ENCODE data around the gene SRI. TPM values are rescaled to one million over a fixed set of nuclear protein-coding genes. Genes with fewer than 3 reads are reported as not detected.
"Not testable (repeated sequence)": the region's sequence is repeated elsewhere in the genome, so short reads cannot be mapped to it uniquely, and the experiment has no call there.

SRI gene
- total RNA-seq, 4 donors from 2014 or later = 12.3 to 33.1 (median 17.3) TPM

DNA sequence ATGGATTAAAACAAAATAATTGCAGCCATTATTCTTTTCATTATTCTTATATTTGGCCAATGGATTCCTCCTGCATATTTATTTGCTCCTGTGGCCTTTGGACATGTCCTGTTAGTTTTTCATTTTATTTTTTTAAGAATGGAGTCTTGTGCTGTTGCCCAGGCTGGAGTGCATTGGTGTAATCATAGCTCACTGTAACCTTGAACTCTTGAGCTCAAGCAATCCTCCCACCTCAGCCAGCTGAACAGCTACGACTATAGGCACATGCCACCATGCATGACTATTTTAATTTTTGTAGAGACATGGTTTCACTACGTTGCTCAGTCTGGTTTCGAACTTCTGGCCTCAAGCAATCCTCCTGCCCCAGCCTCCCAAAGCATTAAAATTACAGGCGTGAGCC lies 42.7 kb upstream of the SRI start:
- DNase-seq (no peak), ATAC-seq (no peak)
- Histone ChIP-seq H3K9me3 (no peaks in the 10 kb centered on the region), H3K4me1 (no peaks in the 10 kb centered on the region), H3K4me3 (no peak overlapping the region), H3K27me3 (no peaks in the 10 kb centered on the region), H3K27ac (no peak overlapping the region), H3K36me3 (no peaks in the 10 kb centered on the region)
- in situ Hi-C loops (cut with MboI; ENCODE audit: low sequenced_read_pairs in 4 of 4) = no loop called here
- intact Hi-C loops (cut with DNase I; ENCODE audit: low total_unique reads) = no loop called here
- TF ChIP-seq, protein P1, sequence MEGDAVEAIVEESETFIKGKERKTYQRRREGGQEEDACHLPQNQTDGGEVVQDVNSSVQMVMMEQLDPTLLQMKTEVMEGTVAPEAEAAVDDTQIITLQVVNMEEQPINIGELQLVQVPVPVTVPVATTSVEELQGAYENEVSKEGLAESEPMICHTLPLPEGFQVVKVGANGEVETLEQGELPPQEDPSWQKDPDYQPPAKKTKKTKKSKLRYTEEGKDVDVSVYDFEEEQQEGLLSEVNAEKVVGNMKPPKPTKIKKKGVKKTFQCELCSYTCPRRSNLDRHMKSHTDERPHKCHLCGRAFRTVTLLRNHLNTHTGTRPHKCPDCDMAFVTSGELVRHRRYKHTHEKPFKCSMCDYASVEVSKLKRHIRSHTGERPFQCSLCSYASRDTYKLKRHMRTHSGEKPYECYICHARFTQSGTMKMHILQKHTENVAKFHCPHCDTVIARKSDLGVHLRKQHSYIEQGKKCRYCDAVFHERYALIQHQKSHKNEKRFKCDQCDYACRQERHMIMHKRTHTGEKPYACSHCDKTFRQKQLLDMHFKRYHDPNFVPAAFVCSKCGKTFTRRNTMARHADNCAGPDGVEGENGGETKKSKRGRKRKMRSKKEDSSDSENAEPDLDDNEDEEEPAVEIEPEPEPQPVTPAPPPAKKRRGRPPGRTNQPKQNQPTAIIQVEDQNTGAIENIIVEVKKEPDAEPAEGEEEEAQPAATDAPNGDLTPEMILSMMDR (IDR thresholded peaks at IDR 0.05 in 4 of 5, conservative IDR thresholded peaks at IDR 0.05 in 1 of 5) = no peak
- no peak for TF ChIP-seq POLR2A (IDR thresholded peaks at IDR 0.05)

DNA sequence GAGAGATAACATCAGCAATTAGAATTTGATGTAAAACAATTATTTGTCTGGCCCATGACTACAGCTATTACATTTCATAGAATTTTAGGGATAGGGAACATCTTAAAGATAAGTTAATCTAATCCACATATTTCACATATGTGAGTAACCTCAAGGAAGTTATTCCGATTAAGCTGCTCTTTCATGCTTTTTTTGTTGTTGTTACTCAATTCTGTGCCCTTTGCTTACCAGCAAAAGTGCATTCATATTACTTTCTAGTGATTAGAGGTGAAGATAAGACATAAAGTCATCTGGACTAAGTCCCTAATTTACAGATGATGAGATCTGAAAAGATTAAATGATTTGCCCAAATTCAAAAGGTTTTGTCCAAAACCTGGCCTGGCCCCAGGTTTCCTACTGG lies 40.9 kb upstream of the SRI start:
- Histone ChIP-seq H3K4me3 (no peak overlapping the region), H3K27ac (no peak overlapping the region), H3K36me3 (no peaks in the 10 kb centered on the region), H3K9me3 (no peaks in the 10 kb centered on the region), H3K4me1 (no peaks in the 10 kb centered on the region), H3K27me3 (no peaks in the 10 kb centered on the region)
- TF ChIP-seq, protein P1 (IDR thresholded peaks at IDR 0.05 in 4 of 5, conservative IDR thresholded peaks at IDR 0.05 in 1 of 5) = no peak
- TF ChIP-seq POLR2A (IDR thresholded peaks at IDR 0.05) = no peak
- no peak for ATAC-seq
- no peak for DNase-seq
- in situ Hi-C loops (cut with MboI; ENCODE audit: low sequenced_read_pairs in 4 of 4) = no loop called here
- intact Hi-C loops (cut with DNase I; ENCODE audit: low total_unique reads) = no loop called here

- DNase-seq = no peak
- no peak for TF ChIP-seq POLR2A (IDR thresholded peaks at IDR 0.05)
- TF ChIP-seq, protein P1 (IDR thresholded peaks at IDR 0.05 in 4 of 5, conservative IDR thresholded peaks at IDR 0.05 in 1 of 5) = no peak
- Histone ChIP-seq H3K36me3 (no peaks in the 10 kb centered on the region), H3K27ac (no peak overlapping the region), H3K27me3 (no peaks in the 10 kb centered on the region), H3K4me3 (no peak overlapping the region), H3K9me3 (no peaks in the 10 kb centered on the region), H3K4me1 (no peaks in the 10 kb centered on the region)
- in situ Hi-C loops (cut with MboI; ENCODE audit: low sequenced_read_pairs in 4 of 4) (no loop called here), intact Hi-C loops (cut with DNase I; ENCODE audit: low total_unique reads) (no loop called here)
- ATAC-seq = no peak
Measured at GRCh38 chr7:88259656-88260380, 40.0 kb upstream of the SRI start.

- DNase-seq; H3K9me3 ChIP-seq; H3K36me3 ChIP-seq; H3K4me1 ChIP-seq; ATAC-seq; H3K27me3 ChIP-seq; H3K4me3 ChIP-seq; intact Hi-C loops (cut with DNase I; ENCODE audit: low total_unique reads); H3K27ac ChIP-seq; in situ Hi-C loops (cut with MboI; ENCODE audit: low sequenced_read_pairs in 4 of 4): not testable (repeated sequence)
Measured at GRCh38 chr7:88258296-88258695, 38.5 kb upstream of the SRI start.

DNA sequence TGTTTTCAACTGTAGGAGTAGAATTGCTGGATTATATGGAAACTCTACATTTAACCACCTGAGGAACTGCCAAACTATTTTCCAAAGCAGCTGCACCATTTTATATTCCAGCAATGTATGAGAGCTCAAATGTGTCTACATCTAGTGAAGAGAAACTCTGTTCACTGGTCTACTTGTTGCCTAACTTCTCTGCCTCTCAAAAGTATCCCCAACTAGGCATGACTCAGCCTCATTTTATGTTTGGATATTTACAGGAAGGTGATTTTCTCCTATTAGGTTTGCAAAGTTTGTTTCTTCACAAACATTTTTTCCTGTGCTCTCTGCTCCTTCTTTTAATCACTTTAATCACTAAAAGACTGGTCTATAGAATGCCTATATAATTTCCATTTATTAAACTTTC lies 37.1 kb upstream of the SRI start:
- in situ Hi-C loops (cut with MboI; ENCODE audit: low sequenced_read_pairs in 4 of 4) = no loop called here
- no peak for ATAC-seq
- H3K36me3 ChIP-seq = no peaks in the 10 kb centered on the region
- no peaks in the 10 kb centered on the region for H3K27me3 ChIP-seq
- no peaks in the 10 kb centered on the region for H3K4me1 ChIP-seq
- H3K9me3 ChIP-seq = no peaks in the 10 kb centered on the region
- no peak overlapping the region for H3K27ac ChIP-seq
- DNase-seq = no peak
- H3K4me3 ChIP-seq = no peak overlapping the region
- TF ChIP-seq, protein P1 (IDR thresholded peaks at IDR 0.05 in 4 of 5, conservative IDR thresholded peaks at IDR 0.05 in 1 of 5) = no peak
- TF ChIP-seq POLR2A (IDR thresholded peaks at IDR 0.05) = no peak
- intact Hi-C loops (cut with DNase I; ENCODE audit: low total_unique reads) = no loop called here

All from gastrocnemius medialis (tissue), 4 donors.